Gastroesophageal sphincter (tissue), 3 donors: ENCODE data around the gene FBLIM1.

Experiments used
- CTCF ChIP-seq, 4 experiments: fragments of 200-600 bp in 2 of 4; fragments of 450-650 bp in 2 of 4; sonication (generic) in 1 of 4; IDR thresholded peaks; one replicate each; pipeline ENCODE4 v1.5.1; 2017 to 2019; ENCODE audit warnings: antibody characterized with exemption in 4 of 4, mild to moderate bottlenecking in 2 of 4, moderate library complexity in 2 of 4
- EP300 ChIP-seq: sonication (generic); formaldehyde crosslinking; IDR thresholded peaks from one replicate; pipeline ENCODE4 v1.6.1; 2017; ENCODE audit warnings: antibody characterized with exemption, mild to moderate bottlenecking
- POLR2A ChIP-seq, 2 donors: fragments of 450-650 bp; IDR thresholded peaks; one replicate each; pipeline ENCODE4 v1.6.1; 2017; ENCODE audit warnings: antibody characterized with exemption in 2 of 2, mild to moderate bottlenecking in 2 of 2, moderate library complexity in 1 of 2
- POLR2AphosphoS5 ChIP-seq: sonication (generic); formaldehyde crosslinking; IDR thresholded peaks from one replicate; pipeline ENCODE4 v1.6.1; 2017; ENCODE audit warnings: antibody characterized with exemption

GRCh38 chr1:15739259-15739658, 19.3 kb upstream of the FBLIM1 start:
- TF ChIP-seq POLR2A (IDR thresholded peaks at IDR 0.05) (no peak), CTCF (IDR thresholded peaks at IDR 0.05) (no peak), POLR2AphosphoS5 (no peak), EP300 (no peak)
